Caco-2 (cell line): Measurements from ENCODE around the gene SURF4. TPM values are rescaled to one million over a fixed set of nuclear protein-coding genes. Genes with fewer than 3 reads are reported as not detected.

Experiments
- BruUV-seq: library from RNA; stranded (reverse); fragments of 400-500 nt; replicated peaks from 2 replicates; lab custom pipeline; 2021; lab: Mats Ljungman, UMichigan
- CTCF ChIA-PET: fragments of 300-600 bp; sonication (Branson Sonifier 250); formaldehyde crosslinking; loops from one replicate; lab custom pipeline; 2022; ENCODE audit warnings: antibody characterized with exemption; lab: Charles Lee
- POLR2A ChIA-PET: fragments of 300-600 bp; sonication (Branson Sonifier 250); formaldehyde crosslinking; loops from one replicate; lab custom pipeline; 2022; ENCODE audit warnings: antibody characterized with exemption; lab: Charles Lee
- DNase-seq, 2 experiments: peaks; one replicate each; pipeline versions ENCODE4 v3.0.0 to v3.0.0-alpha.2; 2020 to 2022
- H3K27me3 ChIP-seq: replicated peaks from 2 replicates; pipeline ENCODE4 v1.6.0; 2011; ENCODE audit warnings: low read length; ENCODE audit not compliant: control insufficient read depth, insufficient read depth
- H3K36me3 ChIP-seq: 2 replicates; pipeline ENCODE4 v1.5.1; 2011; ENCODE audit warnings: low read length; ENCODE audit not compliant: control insufficient read depth, insufficient read depth
- H3K4me1 ChIP-seq: fragments of 250-450 bp; sonication (Bioruptor Pico); 2 replicates; pipeline ENCODE4 v1.5.1; 2020; ENCODE audit warnings: mild to moderate bottlenecking
- H3K4me3 ChIP-seq: 2 replicates; pipeline ENCODE4 v1.5.1; 2011; ENCODE audit warnings: low read depth, mild to moderate bottlenecking, control low read depth, low read length
- H3K9me3 ChIP-seq: fragments of 250-450 bp; sonication (Bioruptor Pico); 2 replicates; pipeline ENCODE4 v1.5.1; 2020; ENCODE audit warnings: mild to moderate bottlenecking, moderate library complexity
- H3K27ac Mint-ChIP-seq: one replicate; pipeline ENCODE4 v1.8.0; 2022; ENCODE audit warnings: mixed read lengths; ENCODE audit not compliant: unreplicated experiment
- H3K27me3 Mint-ChIP-seq: one replicate; pipeline ENCODE4 v1.8.0; 2022; ENCODE audit warnings: mixed read lengths; ENCODE audit not compliant: insufficient read depth, unreplicated experiment
- H3K36me3 Mint-ChIP-seq: one replicate; pipeline ENCODE4 v1.8.0; 2022; ENCODE audit warnings: mild to moderate bottlenecking, mixed read lengths; ENCODE audit not compliant: insufficient read depth, unreplicated experiment
- H3K4me1 Mint-ChIP-seq: one replicate; pipeline ENCODE4 v1.8.0; 2022; ENCODE audit warnings: low read depth, mixed read lengths; ENCODE audit not compliant: unreplicated experiment
- H3K4me3 Mint-ChIP-seq: one replicate; pipeline ENCODE4 v1.8.0; 2022; ENCODE audit warnings: mild to moderate bottlenecking, moderate library complexity, mixed read lengths; ENCODE audit not compliant: unreplicated experiment
- H3K9me3 Mint-ChIP-seq: one replicate; pipeline ENCODE4 v1.8.0; 2022; ENCODE audit warnings: mixed read lengths; ENCODE audit not compliant: unreplicated experiment
- intact Hi-C: fragments of 100-400 bp; cut with micrococcal nuclease; formaldehyde crosslinking; loops from one replicate; pipeline ENCODE4 v1.10.0; 2022; ENCODE audit not compliant: unreplicated experiment
- total RNA-seq: library from RNA; stranded (reverse); gene quantifications from 2 replicates; pipeline ENCODE4 v1.2.3, GENCODE V29; 2022
- TF ChIP-seq, protein P1 (sequence below), 2 experiments: fragments of 200-600 bp in 1 of 2; IDR thresholded peaks; 1 replicate in 1 of 2; 2 replicates in 1 of 2; pipeline versions ENCODE4 v1.5.1 to v1.8.0; 2011 to 2022; ENCODE audit warnings: antibody characterized with exemption in 1 of 2, control low read depth in 1 of 2, inconsistent platforms in 1 of 2, low read depth in 1 of 2, low read length in 1 of 2, mild to moderate bottlenecking in 1 of 2, moderate library complexity in 1 of 2; ENCODE audit not compliant: insufficient read depth in 1 of 2, severe bottlenecking in 1 of 2, unreplicated experiment in 1 of 2

The SURF4 gene
- total RNA-seq, 1 experiment from 2014 or later = 239 TPM

DNA sequence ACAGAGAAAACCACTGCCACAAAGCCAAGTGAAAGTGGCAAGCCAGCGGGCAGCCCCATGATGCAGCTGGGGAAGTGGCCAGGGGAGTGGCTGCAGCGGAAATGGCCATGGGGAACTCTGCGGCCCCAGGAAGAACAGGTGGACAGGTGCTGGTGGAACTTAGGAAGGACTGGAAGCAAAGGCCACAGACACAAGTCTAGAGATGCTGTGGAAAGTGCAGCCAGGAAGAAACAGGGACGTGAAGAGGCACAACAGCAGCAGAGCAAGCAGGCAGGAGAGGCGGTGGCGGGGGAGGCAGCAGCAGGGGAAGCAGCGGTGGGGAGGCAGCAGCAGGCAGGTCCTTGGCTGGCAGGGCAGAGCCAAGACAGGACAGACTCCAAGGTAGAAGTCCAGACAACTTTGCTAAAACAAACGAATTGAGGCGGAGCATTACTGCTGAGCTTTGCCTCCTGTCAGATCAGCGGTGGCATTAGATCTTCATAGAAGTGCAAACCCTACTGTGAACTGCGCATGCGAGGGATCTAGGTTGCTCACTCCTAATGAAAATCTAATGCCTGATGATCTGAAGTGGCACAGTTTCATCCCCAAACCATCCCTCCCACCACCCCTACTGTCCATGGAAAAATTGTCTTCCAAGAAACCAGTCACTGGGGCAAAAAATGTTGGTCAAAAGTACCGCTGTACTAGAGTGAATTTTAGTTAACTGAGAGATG, 51.7 kb downstream of the SURF4 start:
- no peaks in the 10 kb centered on the region for H3K36me3 ChIP-seq
- H3K27ac Mint-ChIP-seq = no peak overlapping the region
- TF ChIP-seq, protein P1, sequence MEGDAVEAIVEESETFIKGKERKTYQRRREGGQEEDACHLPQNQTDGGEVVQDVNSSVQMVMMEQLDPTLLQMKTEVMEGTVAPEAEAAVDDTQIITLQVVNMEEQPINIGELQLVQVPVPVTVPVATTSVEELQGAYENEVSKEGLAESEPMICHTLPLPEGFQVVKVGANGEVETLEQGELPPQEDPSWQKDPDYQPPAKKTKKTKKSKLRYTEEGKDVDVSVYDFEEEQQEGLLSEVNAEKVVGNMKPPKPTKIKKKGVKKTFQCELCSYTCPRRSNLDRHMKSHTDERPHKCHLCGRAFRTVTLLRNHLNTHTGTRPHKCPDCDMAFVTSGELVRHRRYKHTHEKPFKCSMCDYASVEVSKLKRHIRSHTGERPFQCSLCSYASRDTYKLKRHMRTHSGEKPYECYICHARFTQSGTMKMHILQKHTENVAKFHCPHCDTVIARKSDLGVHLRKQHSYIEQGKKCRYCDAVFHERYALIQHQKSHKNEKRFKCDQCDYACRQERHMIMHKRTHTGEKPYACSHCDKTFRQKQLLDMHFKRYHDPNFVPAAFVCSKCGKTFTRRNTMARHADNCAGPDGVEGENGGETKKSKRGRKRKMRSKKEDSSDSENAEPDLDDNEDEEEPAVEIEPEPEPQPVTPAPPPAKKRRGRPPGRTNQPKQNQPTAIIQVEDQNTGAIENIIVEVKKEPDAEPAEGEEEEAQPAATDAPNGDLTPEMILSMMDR (IDR thresholded peaks at IDR 0.05; ENCODE audit: insufficient read depth in 1 of 2, low read depth in 1 of 2, low read length in 1 of 2, severe bottlenecking in 1 of 2, unreplicated experiment in 1 of 2) = no peak
- H3K4me1 Mint-ChIP-seq = no peaks in the 10 kb centered on the region
- no peak overlapping the region for H3K4me3 ChIP-seq
- H3K9me3 ChIP-seq = peaks cover 12% of the 10 kb centered on the region; the same call in 1 of the 2 replicates
- no peak overlapping the region for H3K4me3 Mint-ChIP-seq
- intact Hi-C loops = no loop called here
- POLR2A ChIA-PET = no interaction called here
- no peaks in the 10 kb centered on the region for H3K27me3 Mint-ChIP-seq
- H3K4me1 ChIP-seq = no peaks in the 10 kb centered on the region
- H3K9me3 Mint-ChIP-seq = peaks cover 10% of the 10 kb centered on the region
- no peak for DNase-seq
- no TSS peak for BruUV-seq
- CTCF ChIA-PET = no interaction called here
- H3K27me3 ChIP-seq = no peaks in the 10 kb centered on the region
- peaks cover 13% of the 10 kb centered on the region for H3K36me3 Mint-ChIP-seq

DNA sequence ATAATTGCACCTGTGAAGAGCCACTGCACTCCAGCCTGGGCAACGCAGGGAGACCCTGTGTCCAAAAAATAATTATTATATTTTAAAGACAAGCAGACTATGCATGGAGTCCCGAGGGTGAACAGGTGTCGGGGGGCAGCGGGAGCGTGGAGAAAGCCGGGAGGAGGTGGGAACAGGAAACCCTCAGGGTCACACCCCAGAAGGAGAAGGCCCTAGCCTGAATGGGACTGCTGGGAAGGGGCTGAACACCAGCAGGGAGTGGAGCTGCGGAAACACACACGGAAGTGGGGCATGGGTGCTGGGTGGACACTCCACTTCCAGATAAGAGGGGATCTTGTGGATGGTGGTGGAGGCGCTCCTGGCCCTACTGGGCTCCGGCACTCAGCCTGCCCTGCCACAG, 52.6 kb downstream of the SURF4 start:
- intact Hi-C loops = no loop called here
- DNase-seq = no peak
- H3K36me3 ChIP-seq = no peaks in the 10 kb centered on the region
- no peak overlapping the region for H3K4me3 ChIP-seq
- ChIA-PET POLR2A (no interaction called here), CTCF (no interaction called here)
- H3K9me3 Mint-ChIP-seq = peaks cover 10% of the 10 kb centered on the region
- no peak overlapping the region for H3K27ac Mint-ChIP-seq
- no peaks in the 10 kb centered on the region for H3K27me3 ChIP-seq
- H3K36me3 Mint-ChIP-seq = peaks cover 4% of the 10 kb centered on the region
- BruUV-seq = no TSS peak
- no peak overlapping the region for H3K4me3 Mint-ChIP-seq
- TF ChIP-seq, protein P1 (IDR thresholded peaks at IDR 0.05; ENCODE audit: insufficient read depth in 1 of 2, low read depth in 1 of 2, low read length in 1 of 2, severe bottlenecking in 1 of 2, unreplicated experiment in 1 of 2) = no peak
- H3K4me1 Mint-ChIP-seq = no peaks in the 10 kb centered on the region
- H3K9me3 ChIP-seq = peaks cover 12% of the 10 kb centered on the region; the same call in 1 of the 2 replicates
- H3K4me1 ChIP-seq = no peaks in the 10 kb centered on the region
- H3K27me3 Mint-ChIP-seq = no peaks in the 10 kb centered on the region

DNA sequence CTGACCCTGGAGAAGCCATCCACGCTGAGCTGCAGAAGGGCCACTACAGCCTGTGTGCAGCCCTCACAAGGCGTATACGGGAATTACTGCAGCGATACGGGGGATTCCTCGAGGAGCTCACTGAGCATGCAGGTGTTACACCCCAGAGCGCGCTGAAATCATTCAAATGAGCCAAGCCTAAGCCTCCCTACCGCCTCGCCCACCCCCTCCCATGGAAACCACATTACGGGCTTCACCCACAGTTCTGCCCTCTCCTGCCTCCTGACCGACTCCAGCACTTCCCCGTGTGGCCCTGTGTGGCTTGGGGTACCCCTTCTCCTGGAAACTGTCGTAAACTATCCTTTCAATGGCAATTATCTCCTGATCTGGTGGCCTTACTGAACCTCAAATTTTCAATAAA, 53.2 kb downstream of the SURF4 start:
- no TSS peak for BruUV-seq
- H3K27me3 ChIP-seq = no peaks in the 10 kb centered on the region
- H3K4me3 ChIP-seq = no peak overlapping the region
- no peaks in the 10 kb centered on the region for H3K27me3 Mint-ChIP-seq
- POLR2A ChIA-PET = no interaction called here
- CTCF ChIA-PET = no interaction called here
- peaks cover 10% of the 10 kb centered on the region for H3K9me3 Mint-ChIP-seq
- no peaks in the 10 kb centered on the region for H3K4me1 Mint-ChIP-seq
- H3K36me3 ChIP-seq = no peaks in the 10 kb centered on the region
- H3K36me3 Mint-ChIP-seq = no peaks in the 10 kb centered on the region
- intact Hi-C loops = no loop called here
- peaks cover 12% of the 10 kb centered on the region; the same call in 1 of the 2 replicates for H3K9me3 ChIP-seq
- no peak for DNase-seq
- H3K27ac Mint-ChIP-seq = no peak overlapping the region
- no peaks in the 10 kb centered on the region for H3K4me1 ChIP-seq
- H3K4me3 Mint-ChIP-seq = no peak overlapping the region
- TF ChIP-seq, protein P1 (IDR thresholded peaks at IDR 0.05; ENCODE audit: insufficient read depth in 1 of 2, low read depth in 1 of 2, low read length in 1 of 2, severe bottlenecking in 1 of 2, unreplicated experiment in 1 of 2) = no peak
